ENCODE measurements around the gene NUCKS1. TPM values are rescaled to one million over a fixed set of nuclear protein-coding genes. Genes with fewer than 3 reads are reported as not detected.

Gene NUCKS1
- total and polyA plus RNA-seq, 2 of the 13 experiments (the other 11 are each of a cell fraction or from before 2014, with no cell fraction given), result 35.5 to 117 TPM

GRCh38 chr1:205726619-205727125 is 23.3 kb downstream of the NUCKS1 start (continued):
- TF ChIP-seq ZNF513 (CRISPR knock-in tag; conservative IDR thresholded peaks at IDR 0.05) (no peak), ESRRA (CRISPR knock-in tag; IDR thresholded peaks at IDR 0.05; ENCODE audit: low read depth) (no peak), ETV6 (CRISPR knock-in tag; conservative IDR thresholded peaks at IDR 0.05) (no peak), TGIF2 (CRISPR knock-in tag; IDR thresholded peaks at IDR 0.05) (no peak), ZNF33B (CRISPR knock-in tag; IDR thresholded peaks at IDR 0.05) (no peak), ZNF124 (CRISPR knock-in tag; IDR thresholded peaks at IDR 0.05) (no peak), STAG1 (CRISPR knock-in tag; IDR thresholded peaks at IDR 0.05) (no peak), HDAC1 (CRISPR knock-in tag; IDR thresholded peaks at IDR 0.05) (no peak), RNF2 (conservative IDR thresholded peaks at IDR 0.05; ENCODE audit: low read depth) (no peak), ZNF510 (CRISPR knock-in tag; IDR thresholded peaks at IDR 0.05; ENCODE audit: low read depth) (no peak), ATM (IDR thresholded peaks at IDR 0.05; ENCODE audit: borderline replicate concordance) (no peak), ZIK1 (CRISPR knock-in tag; IDR thresholded peaks at IDR 0.05; ENCODE audit: borderline replicate concordance, low read depth) (no peak), ARID5B (CRISPR knock-in tag; IDR thresholded peaks at IDR 0.05) (peak; percentile 77), HCFC1 (IDR thresholded peaks at IDR 0.05; ENCODE audit: low read depth, low read length) (no peak), KDM6A (CRISPR knock-in tag; IDR thresholded peaks at IDR 0.05; ENCODE audit: low read depth) (no peak), GATAD2A (CRISPR knock-in tag; IDR thresholded peaks at IDR 0.05) (peak; percentile 70)
- TF ChIP-seq, protein P1, sequence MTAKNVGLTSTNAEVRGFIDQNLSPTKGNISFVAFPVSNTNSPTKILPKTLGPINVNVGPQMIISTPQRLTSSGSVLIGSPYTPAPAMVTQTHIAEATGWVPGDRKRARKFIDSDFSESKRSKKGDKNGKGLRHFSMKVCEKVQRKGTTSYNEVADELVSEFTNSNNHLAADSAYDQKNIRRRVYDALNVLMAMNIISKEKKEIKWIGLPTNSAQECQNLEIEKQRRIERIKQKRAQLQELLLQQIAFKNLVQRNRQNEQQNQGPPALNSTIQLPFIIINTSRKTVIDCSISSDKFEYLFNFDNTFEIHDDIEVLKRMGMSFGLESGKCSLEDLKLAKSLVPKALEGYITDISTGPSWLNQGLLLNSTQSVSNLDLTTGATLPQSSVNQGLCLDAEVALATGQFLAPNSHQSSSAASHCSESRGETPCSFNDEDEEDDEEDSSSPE (CRISPR knock-in tag; IDR thresholded peaks at IDR 0.05), result no peak
- TF ChIP-seq, protein P2, sequence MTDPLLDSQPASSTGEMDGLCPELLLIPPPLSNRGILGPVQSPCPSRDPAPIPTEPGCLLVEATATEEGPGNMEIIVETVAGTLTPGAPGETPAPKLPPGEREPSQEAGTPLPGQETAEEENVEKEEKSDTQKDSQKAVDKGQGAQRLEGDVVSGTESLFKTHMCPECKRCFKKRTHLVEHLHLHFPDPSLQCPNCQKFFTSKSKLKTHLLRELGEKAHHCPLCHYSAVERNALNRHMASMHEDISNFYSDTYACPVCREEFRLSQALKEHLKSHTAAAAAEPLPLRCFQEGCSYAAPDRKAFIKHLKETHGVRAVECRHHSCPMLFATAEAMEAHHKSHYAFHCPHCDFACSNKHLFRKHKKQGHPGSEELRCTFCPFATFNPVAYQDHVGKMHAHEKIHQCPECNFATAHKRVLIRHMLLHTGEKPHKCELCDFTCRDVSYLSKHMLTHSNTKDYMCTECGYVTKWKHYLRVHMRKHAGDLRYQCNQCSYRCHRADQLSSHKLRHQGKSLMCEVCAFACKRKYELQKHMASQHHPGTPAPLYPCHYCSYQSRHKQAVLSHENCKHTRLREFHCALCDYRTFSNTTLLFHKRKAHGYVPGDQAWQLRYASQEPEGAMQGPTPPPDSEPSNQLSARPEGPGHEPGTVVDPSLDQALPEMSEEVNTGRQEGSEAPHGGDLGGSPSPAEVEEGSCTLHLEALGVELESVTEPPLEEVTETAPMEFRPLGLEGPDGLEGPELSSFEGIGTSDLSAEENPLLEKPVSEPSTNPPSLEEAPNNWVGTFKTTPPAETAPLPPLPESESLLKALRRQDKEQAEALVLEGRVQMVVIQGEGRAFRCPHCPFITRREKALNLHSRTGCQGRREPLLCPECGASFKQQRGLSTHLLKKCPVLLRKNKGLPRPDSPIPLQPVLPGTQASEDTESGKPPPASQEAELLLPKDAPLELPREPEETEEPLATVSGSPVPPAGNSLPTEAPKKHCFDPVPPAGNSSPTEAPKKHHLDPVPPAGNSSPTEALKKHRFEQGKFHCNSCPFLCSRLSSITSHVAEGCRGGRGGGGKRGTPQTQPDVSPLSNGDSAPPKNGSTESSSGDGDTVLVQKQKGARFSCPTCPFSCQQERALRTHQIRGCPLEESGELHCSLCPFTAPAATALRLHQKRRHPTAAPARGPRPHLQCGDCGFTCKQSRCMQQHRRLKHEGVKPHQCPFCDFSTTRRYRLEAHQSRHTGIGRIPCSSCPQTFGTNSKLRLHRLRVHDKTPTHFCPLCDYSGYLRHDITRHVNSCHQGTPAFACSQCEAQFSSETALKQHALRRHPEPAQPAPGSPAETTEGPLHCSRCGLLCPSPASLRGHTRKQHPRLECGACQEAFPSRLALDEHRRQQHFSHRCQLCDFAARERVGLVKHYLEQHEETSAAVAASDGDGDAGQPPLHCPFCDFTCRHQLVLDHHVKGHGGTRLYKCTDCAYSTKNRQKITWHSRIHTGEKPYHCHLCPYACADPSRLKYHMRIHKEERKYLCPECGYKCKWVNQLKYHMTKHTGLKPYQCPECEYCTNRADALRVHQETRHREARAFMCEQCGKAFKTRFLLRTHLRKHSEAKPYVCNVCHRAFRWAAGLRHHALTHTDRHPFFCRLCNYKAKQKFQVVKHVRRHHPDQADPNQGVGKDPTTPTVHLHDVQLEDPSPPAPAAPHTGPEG (CRISPR knock-in tag; IDR thresholded peaks at IDR 0.05), result no peak

All from HepG2 (cell line).